ENCODE results near the gene LAMC1.

LAMC1 gene

DNA sequence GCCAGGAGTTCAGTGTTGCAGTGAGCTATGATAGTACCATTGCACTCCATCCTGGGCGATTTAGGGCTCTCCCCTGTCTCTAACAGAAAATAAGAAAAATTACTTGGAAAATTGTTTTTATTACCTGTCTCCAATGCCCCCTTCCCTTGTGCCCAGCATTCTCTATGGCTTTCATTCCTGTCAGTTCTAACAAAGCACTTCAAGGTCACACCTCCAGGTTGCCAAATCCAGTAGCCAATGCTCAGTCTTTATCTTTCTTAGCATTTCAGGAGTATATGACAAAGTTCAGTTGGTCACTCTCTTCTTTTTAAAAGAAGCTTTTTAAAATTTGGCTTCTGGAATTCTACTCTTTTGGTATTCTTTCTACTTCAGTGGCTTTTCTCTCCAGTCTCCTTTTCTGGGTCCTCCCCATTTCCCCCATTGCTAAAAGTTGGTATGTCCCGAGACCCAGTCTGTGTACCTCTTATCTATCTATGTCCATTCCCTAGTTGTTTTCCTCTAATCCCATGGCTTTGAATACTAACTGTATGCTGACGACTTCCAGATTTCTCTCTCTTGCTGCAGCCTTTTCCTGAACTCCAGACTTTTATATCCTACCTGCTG is 69.9 kb downstream of the LAMC1 start:
- Mint-ChIP-seq H3K4me1 (peaks cover 59% of the 10 kb centered on the region), H3K36me3 (ENCODE audit: low read depth) (peaks cover 13% of the 10 kb centered on the region), H3K27ac (no peak overlapping the region), H3K9me3 (no peaks in the 10 kb centered on the region), H3K4me3 (no peak overlapping the region), H3K27me3 (ENCODE audit: low read depth, poor library complexity) (no peaks in the 10 kb centered on the region)
- DNase-seq = no peak
- TF ChIP-seq, protein P1, sequence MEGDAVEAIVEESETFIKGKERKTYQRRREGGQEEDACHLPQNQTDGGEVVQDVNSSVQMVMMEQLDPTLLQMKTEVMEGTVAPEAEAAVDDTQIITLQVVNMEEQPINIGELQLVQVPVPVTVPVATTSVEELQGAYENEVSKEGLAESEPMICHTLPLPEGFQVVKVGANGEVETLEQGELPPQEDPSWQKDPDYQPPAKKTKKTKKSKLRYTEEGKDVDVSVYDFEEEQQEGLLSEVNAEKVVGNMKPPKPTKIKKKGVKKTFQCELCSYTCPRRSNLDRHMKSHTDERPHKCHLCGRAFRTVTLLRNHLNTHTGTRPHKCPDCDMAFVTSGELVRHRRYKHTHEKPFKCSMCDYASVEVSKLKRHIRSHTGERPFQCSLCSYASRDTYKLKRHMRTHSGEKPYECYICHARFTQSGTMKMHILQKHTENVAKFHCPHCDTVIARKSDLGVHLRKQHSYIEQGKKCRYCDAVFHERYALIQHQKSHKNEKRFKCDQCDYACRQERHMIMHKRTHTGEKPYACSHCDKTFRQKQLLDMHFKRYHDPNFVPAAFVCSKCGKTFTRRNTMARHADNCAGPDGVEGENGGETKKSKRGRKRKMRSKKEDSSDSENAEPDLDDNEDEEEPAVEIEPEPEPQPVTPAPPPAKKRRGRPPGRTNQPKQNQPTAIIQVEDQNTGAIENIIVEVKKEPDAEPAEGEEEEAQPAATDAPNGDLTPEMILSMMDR (IDR thresholded peaks at IDR 0.05) = no peak

DNA sequence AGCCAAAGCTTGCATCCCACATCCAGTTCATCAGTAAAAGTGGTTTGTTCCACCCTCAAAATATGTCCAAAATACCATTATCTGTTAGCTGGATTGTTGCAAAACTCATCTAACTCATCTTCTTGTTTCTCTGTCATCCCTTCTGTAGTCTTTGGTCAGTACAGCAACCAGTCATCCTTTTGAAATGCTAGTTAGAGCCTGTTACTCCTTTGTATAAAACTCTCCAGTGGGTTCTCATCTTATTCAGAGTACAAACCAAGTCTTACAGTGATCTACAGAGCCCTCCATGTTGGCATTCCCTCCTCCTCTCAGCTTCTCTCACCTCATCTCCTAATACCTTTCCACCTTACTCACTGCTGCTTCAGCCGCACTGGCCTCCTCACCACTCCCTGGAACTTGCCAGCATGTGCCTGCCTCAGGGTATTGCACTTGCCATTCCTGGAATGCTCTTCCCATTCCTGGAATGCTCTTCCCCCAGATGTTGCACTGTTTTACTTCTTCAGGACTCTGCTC is 70.6 kb downstream of the LAMC1 start:
- TF ChIP-seq, protein P1 (IDR thresholded peaks at IDR 0.05) = no peak
- Mint-ChIP-seq H3K9me3 (no peaks in the 10 kb centered on the region), H3K36me3 (ENCODE audit: low read depth) (peaks cover 13% of the 10 kb centered on the region), H3K27ac (no peak overlapping the region), H3K4me3 (no peak overlapping the region), H3K4me1 (peaks cover 54% of the 10 kb centered on the region), H3K27me3 (ENCODE audit: low read depth, poor library complexity) (no peaks in the 10 kb centered on the region)
- no peak for DNase-seq

DNA sequence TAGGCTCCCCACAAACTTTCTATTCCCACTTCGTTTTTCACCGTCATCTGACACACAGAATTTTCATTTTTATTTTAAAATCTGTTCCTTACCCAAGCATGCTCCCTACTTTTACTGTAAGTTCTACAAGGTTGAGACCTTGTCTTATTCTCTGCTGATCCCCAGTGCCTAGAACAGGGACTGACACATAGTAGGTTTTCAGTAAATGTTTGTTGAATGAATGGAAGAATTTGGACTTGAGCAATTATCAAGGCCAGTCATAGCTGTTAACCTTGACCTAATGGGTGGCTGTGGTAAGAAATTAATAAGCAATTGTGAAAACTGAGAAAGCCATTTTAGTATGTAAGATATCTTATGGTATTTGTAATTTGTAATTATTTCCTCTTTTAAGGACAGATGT is 71.1 kb downstream of the LAMC1 start:
- TF ChIP-seq, protein P1 (IDR thresholded peaks at IDR 0.05) = no peak
- Mint-ChIP-seq H3K9me3 (no peaks in the 10 kb centered on the region), H3K27ac (no peak overlapping the region), H3K27me3 (ENCODE audit: low read depth, poor library complexity) (no peaks in the 10 kb centered on the region), H3K4me1 (peaks cover 49% of the 10 kb centered on the region), H3K4me3 (no peak overlapping the region), H3K36me3 (ENCODE audit: low read depth) (peaks cover 13% of the 10 kb centered on the region)
- DNase-seq = no peak

DNA sequence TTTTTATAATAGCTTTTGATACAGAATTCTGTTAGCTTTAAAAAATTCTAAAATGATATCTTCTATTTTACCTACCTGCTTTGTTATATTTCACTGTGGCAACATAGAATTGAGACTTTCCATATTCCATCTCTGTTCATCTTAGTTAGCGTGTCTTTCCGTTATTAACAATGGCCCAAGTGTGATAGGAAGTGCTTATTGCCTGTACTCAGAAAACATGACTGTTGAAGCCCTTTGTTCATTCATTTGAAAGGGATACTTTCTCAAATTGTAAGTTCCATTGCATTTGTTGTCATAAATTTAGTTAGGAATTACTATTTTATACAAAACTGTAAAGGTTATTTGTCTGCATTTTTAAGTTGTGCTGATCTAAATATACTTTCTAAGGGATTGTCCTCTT is 73.1 kb downstream of the LAMC1 start:
- Mint-ChIP-seq H3K27me3 (ENCODE audit: low read depth, poor library complexity) (no peaks in the 10 kb centered on the region), H3K9me3 (no peaks in the 10 kb centered on the region), H3K36me3 (ENCODE audit: low read depth) (peaks cover 13% of the 10 kb centered on the region), H3K27ac (no peak overlapping the region), H3K4me1 (peaks cover 30% of the 10 kb centered on the region), H3K4me3 (no peak overlapping the region)
- DNase-seq = no peak
- TF ChIP-seq, protein P1 (IDR thresholded peaks at IDR 0.05) = no peak

DNA sequence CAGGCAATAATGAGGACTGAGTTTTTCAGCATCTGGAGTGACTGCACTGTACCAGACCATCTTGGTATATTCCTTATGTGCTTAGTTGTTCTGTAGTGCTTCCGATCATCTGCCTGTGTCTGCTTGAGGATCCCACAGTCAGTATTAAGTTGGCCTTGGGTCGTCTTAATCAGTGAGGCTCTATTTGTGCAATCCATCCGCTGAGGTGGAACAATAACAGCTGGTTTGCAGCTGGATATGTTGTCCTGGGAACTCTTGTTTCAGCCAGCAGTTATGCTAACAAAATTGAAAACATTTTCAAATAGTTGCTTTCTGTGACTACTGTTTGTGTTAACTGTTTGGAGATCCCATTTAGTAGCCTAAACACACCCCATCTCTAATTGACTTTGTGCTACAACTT is 73.7 kb downstream of the LAMC1 start:
- H3K4me3 Mint-ChIP-seq = no peak overlapping the region
- H3K27ac Mint-ChIP-seq = no peak overlapping the region
- H3K4me1 Mint-ChIP-seq = peaks cover 30% of the 10 kb centered on the region
- DNase-seq = no peak
- TF ChIP-seq, protein P1 (IDR thresholded peaks at IDR 0.05) = no peak
- H3K9me3 Mint-ChIP-seq = no peaks in the 10 kb centered on the region
- no peaks in the 10 kb centered on the region for H3K27me3 Mint-ChIP-seq (ENCODE audit: low read depth, poor library complexity)
- H3K36me3 Mint-ChIP-seq (ENCODE audit: low read depth) = peaks cover 12% of the 10 kb centered on the region

DNA sequence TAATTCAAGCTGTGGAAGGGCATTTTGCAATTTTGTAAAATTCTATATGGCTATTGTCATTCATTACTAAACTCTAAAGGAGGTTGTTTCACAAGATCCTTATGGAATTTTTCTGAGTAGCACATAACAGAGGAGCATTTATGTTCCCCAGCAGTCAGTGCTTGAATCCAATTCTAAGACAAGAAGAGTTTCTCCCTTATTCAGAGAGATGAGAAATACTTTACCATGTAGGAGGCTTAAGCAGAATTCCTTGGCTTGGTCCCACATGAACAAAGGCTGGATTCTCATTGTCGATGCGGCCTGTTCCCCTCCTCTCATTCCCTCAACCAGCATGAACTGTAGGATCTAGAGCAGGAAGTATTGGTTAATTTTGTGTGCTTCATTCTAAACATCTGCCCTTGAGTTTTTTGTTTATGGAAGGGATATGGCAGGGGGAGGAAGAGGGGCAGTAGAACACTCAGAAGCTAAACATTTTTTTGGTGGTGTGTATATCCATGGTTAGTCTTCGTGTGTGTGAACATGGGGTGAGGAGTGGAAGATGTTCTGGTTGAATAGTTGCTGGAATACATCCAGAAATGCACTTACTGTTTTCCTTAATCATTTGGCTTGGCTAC is 74.3 kb downstream of the LAMC1 start:
- H3K27ac Mint-ChIP-seq = no peak overlapping the region
- peaks cover 31% of the 10 kb centered on the region for H3K4me1 Mint-ChIP-seq
- TF ChIP-seq, protein P1 (IDR thresholded peaks at IDR 0.05) = no peak
- no peak overlapping the region for H3K4me3 Mint-ChIP-seq
- H3K9me3 Mint-ChIP-seq = no peaks in the 10 kb centered on the region
- no peaks in the 10 kb centered on the region for H3K27me3 Mint-ChIP-seq (ENCODE audit: low read depth, poor library complexity)
- peaks cover 8% of the 10 kb centered on the region for H3K36me3 Mint-ChIP-seq (ENCODE audit: low read depth)
- DNase-seq = no peak

Data from nephron progenitor cell (in vitro differentiated cells).